GM12892 (cell line): ENCODE measurements around the gene PDXDC1.

Experiments used
- POLR2A ChIP-seq: IDR thresholded peaks from 2 replicates; pipeline ENCODE4 v1.6.1; 2011; ENCODE audit warnings: low read depth, low read length, control low read depth
- POLR2AphosphoS5 ChIP-seq: IDR thresholded peaks from 2 replicates; pipeline ENCODE4 v1.6.1; 2011; ENCODE audit warnings: low read depth, low read length, control low read depth

DNA sequence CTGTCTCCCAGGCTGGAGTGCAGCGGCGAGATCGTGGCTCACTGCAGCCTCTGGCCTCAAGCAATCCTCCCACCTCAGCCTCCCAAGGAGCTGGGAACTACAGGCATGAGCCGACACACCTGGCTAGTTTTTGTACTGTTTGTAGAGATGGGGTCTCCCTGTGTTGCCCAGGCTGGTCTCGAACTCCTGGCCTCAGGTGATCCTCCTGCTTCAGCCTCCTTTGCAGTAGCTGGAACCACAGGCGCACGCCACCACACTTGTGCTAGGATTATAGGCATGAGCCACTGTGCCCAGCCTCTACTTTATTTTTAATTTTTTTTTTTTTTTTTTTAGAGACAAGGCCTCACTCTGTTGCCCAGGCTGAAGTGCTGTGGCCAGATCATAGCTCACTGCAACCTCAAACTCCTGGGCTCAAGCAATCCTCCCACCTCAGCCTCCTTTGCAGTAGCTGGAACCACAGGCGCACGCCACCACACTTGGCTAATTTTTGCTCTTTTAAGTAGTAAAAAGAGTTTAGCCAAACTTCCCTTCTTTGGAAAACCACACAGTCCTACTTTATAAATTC is 76.6 kb downstream of the PDXDC1 start:
- TF ChIP-seq POLR2A, result no peak
- no peak for TF ChIP-seq POLR2AphosphoS5
